ENCODE data around the gene PRAME. TPM values are rescaled to one million over a fixed set of nuclear protein-coding genes. Genes with fewer than 3 reads are reported as not detected.

PRAME gene
- total and polyA plus RNA-seq, 2 donors (not counting 3 experiments of a cell fraction or from before 2014, with no cell fraction given), result 0.07 TPM; not detected in 1

- no peak for TF ChIP-seq MYC (IDR thresholded peaks at IDR 0.05; ENCODE audit: low read depth, low read length)
- TF ChIP-seq, protein P1, sequence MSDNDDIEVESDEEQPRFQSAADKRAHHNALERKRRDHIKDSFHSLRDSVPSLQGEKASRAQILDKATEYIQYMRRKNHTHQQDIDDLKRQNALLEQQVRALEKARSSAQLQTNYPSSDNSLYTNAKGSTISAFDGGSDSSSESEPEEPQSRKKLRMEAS (IDR thresholded peaks at IDR 0.05; ENCODE audit: insufficient read depth, insufficient read length), result no peak
- no peak for TF ChIP-seq EZH2 (IDR thresholded peaks at IDR 0.05; ENCODE audit: borderline replicate concordance, low read depth, low read length, severe bottlenecking)
- no peak for TF ChIP-seq POLR2A (IDR thresholded peaks at IDR 0.05; ENCODE audit: low read depth, low read length)
- no peak for TF ChIP-seq JUN (IDR thresholded peaks at IDR 0.05; ENCODE audit: borderline replicate concordance, insufficient read depth, insufficient read length, low read depth)
- no peak for TF ChIP-seq POLR2AphosphoS5 (IDR thresholded peaks at IDR 0.05; ENCODE audit: insufficient read depth, low read depth, low read length)
- TF ChIP-seq CTCF (IDR thresholded peaks at IDR 0.05; ENCODE audit: extremely low read depth in 1 of 2, insufficient read depth in 1 of 2, low read depth in 1 of 2, low read length in 2 of 2), result no peak
- no peak for TF ChIP-seq GATA2 (IDR thresholded peaks at IDR 0.05; ENCODE audit: insufficient read depth, insufficient read length, low read depth, low read length)
- no peak for TF ChIP-seq FOS (IDR thresholded peaks at IDR 0.05; ENCODE audit: borderline replicate concordance, insufficient read depth, low read length)
- no peak overlapping the region for H3K4me2 ChIP-seq (ENCODE audit: insufficient read depth, low read length)
- H3K27ac ChIP-seq (ENCODE audit: insufficient read depth, low read depth, low read length), result no peak overlapping the region
- POLR2A ChIA-PET, result no interaction called here
- no peak overlapping the region for H3K4me3 ChIP-seq (replicated peaks in 1 of 3; ENCODE audit: insufficient read depth in 1 of 3, low read depth in 1 of 3, low read length in 3 of 3)
- no peaks in the 10 kb centered on the region for H3K36me3 ChIP-seq (ENCODE audit: control insufficient read depth in 2 of 2, extremely low read depth in 1 of 2, insufficient read depth in 2 of 2, low read length in 2 of 2)
- H3K79me2 ChIP-seq (ENCODE audit: control insufficient read depth, insufficient read depth, low read length), result no peaks in the 10 kb centered on the region
- intact Hi-C loops (cut with micrococcal nuclease) (no loop called here), dilution Hi-C loops (cut with MboI; ENCODE audit: extremely low pct_ligation_motif_present, low sequenced_read_pairs) (no loop called here)
- CTCF ChIA-PET, result interaction anchor here (2.0 kb wide), 1 partner anchor 22 kb away, joined by 10 read pairs; no protein-coding TSS in a partner anchor
- DNase-seq (ENCODE audit: low read depth, low spot score) (no peak), FAIRE-seq (no peak)
- no peak overlapping the region for H2AFZ ChIP-seq (ENCODE audit: low read depth, low read length)
- no TSS peak for BruUV-seq (replicated peaks)
- no peak overlapping the region for H3K9ac ChIP-seq (replicated peaks; ENCODE audit: extremely low read depth, insufficient read depth, low read length)
- H3K9me3 ChIP-seq (replicated peaks; ENCODE audit: control insufficient read depth, insufficient read depth, low read length), result no peaks in the 10 kb centered on the region
- peaks cover 0 to 6% of the 10 kb centered on the region in 2 experiments for H3K27me3 ChIP-seq (ENCODE audit: control insufficient read depth in 2 of 2, insufficient read depth in 2 of 2, low read length in 2 of 2)
- no peaks in the 10 kb centered on the region for H4K20me1 ChIP-seq (replicated peaks; ENCODE audit: control insufficient read depth, extremely low read depth, insufficient read depth, low read length)
- no peaks in the 10 kb centered on the region for H3K4me1 ChIP-seq (ENCODE audit: control insufficient read depth, extremely low read depth, insufficient read depth, low read length)
- H3K9me1 ChIP-seq (replicated peaks; ENCODE audit: control insufficient read depth, extremely low read depth, insufficient read depth, low read length), result no peaks in the 10 kb centered on the region
Observed at GRCh38 chr22:22554587-22555284, 4.3 kb downstream of the PRAME start.

Measured in endothelial cell of umbilical vein (primary cell).